Activated CD4-positive, alpha-beta T cell treated with anti-CD3 and anti-CD28 coated beads, Interleukin-2, amount 10 ng/mL, durations not matched to agents 24 days and 14 days (primary cell): Measurements from ENCODE around the gene DCP2. TPM values are rescaled to one million over a fixed set of nuclear protein-coding genes. Genes with fewer than 3 reads are reported as not detected.
"Not testable (repeated sequence)": the region's sequence is repeated elsewhere in the genome, so short reads cannot be mapped to it uniquely, and the experiment has no call there.

Experiments
- DNase-seq: peaks from one replicate; pipeline ENCODE4 v3.0.0; 2022
- H3K27ac Mint-ChIP-seq: one replicate; pipeline ENCODE4 v1.8.0; 2022; ENCODE audit warnings: mild to moderate bottlenecking, mixed read lengths
- H3K27me3 Mint-ChIP-seq: one replicate; pipeline ENCODE4 v1.8.0; 2022; ENCODE audit warnings: mixed read lengths
- H3K36me3 Mint-ChIP-seq: one replicate; pipeline ENCODE4 v1.8.0; 2022; ENCODE audit warnings: low read depth, mild to moderate bottlenecking, mixed read lengths
- H3K4me1 Mint-ChIP-seq: one replicate; pipeline ENCODE4 v1.8.0; 2021; ENCODE audit warnings: mixed read lengths
- H3K4me3 Mint-ChIP-seq: one replicate; pipeline ENCODE4 v1.8.0; 2022; ENCODE audit warnings: mild to moderate bottlenecking, moderate library complexity, mixed read lengths
- H3K9me3 Mint-ChIP-seq: one replicate; pipeline ENCODE4 v1.8.0; 2021; ENCODE audit warnings: mixed read lengths
- intact Hi-C: fragments of 100-400 bp; cut with micrococcal nuclease; formaldehyde crosslinking; loops from one replicate; pipeline ENCODE4 v1.15.1; 2023
- total RNA-seq: library from RNA; stranded (reverse); gene quantifications from 2 replicates; pipeline ENCODE4 v1.2.3, GENCODE V29; 2022

Gene DCP2
- total RNA-seq, 1 donor from 2014 or later, result 73.6 TPM

GRCh38 chr5:112957036-112957808, 19.4 kb upstream of the DCP2 start:
- no peak for DNase-seq
- Mint-ChIP-seq H3K4me3 (no peak overlapping the region), H3K36me3 (no peaks in the 10 kb centered on the region), H3K9me3 (no peaks in the 10 kb centered on the region), H3K4me1 (peaks cover 18% of the 10 kb centered on the region), H3K27ac (no peak overlapping the region), H3K27me3 (peaks cover 9% of the 10 kb centered on the region)
- intact Hi-C loops, result no loop called here

GRCh38 chr5:112958093-112959088, 18.2 kb upstream of the DCP2 start:
- no peak for DNase-seq

DNA sequence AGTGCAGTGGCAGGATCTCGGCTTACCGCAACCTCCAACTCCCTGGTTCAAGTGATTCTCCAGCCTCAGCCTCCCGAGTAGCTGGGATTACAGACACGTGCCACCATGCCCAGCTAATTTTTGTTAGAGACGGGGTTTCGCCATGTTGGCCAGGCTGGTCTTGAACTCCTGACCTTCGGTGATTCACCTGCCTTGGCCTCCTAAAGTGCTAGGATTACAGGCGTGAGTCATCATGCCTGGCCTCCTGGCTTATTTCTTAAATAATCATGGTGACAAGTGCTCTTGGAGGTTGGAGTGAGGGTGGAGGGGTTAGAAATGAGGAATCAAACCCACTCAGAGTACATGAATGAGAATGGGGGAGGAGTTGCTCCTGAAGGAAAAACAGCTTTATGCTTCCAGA, 16.7 kb upstream of the DCP2 start:
- not testable (repeated sequence) for DNase-seq, H3K4me3 Mint-ChIP-seq, H3K36me3 Mint-ChIP-seq, H3K9me3 Mint-ChIP-seq, H3K27me3 Mint-ChIP-seq, H3K27ac Mint-ChIP-seq
- peaks cover 31% of the 10 kb centered on the region for H3K4me1 Mint-ChIP-seq
- intact Hi-C loops, result loop anchor here (5.0 kb wide), 1 partner anchor 253 kb away; no protein-coding TSS in a partner anchor

More at GRCh38 chr5:112958093-112959088, 18.2 kb upstream of the DCP2 start:
- peak overlapping the region; percentile 57 for H3K27ac Mint-ChIP-seq
- intact Hi-C loops, result no loop called here
- H3K4me3 Mint-ChIP-seq, result no peak overlapping the region
- H3K27me3 Mint-ChIP-seq, result peaks cover 6% of the 10 kb centered on the region
- no peaks in the 10 kb centered on the region for H3K36me3 Mint-ChIP-seq
- H3K9me3 Mint-ChIP-seq, result no peaks in the 10 kb centered on the region
- H3K4me1 Mint-ChIP-seq, result peaks cover 26% of the 10 kb centered on the region

DNA sequence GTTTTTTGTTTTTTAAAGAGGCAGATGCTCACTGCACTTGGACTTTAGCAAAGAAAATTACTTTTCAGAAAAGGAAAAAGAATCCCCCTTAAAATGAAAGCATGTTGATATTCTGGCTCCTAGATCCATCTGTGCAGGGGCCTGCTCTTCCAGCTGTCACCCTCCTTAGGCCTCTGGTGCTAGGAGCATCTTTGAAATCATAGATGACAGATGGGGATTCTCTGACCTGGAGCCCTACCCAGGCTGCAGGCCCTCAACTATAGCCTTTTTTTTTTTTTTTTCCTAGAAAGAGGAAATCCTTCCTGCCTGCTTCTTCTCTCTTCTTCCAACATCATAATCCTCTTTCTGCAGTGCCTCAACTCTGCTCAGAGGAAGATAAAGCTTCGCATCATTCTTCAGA, 16.3 kb upstream of the DCP2 start:
- no peak overlapping the region for H3K4me3 Mint-ChIP-seq
- peak overlapping the region; percentile 42 for H3K27ac Mint-ChIP-seq

DNA sequence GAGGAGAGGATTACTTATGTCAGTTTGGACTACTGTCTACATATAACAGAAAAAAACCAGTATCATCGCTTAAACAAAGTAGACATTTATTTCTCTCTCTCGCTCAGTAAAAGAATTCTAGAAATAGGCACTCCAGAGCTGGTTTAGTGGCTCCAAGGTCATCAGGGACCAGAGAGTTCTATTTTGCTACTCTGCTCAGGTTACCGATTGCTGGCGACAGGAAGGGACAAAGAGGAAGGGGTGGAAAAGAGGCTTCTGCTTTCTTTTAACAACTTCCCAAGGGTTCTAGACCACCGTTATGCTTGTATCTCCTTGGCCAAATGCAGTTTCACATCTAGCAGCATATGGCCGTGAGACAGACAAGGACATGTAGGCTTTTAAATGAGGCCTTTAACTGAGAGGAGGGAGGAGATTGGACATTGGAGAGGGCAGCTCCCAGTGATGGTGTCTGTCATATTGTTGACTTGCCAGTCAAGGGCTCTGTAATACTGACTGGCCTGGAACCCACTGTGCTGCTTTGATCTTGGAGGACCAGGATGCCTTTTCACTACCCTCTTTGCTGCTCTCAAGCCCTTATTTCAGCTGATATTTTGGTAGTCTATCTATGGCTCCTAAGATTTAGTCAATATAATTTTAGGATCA, 15.6 kb upstream of the DCP2 start:
- no peaks in the 10 kb centered on the region for H3K36me3 Mint-ChIP-seq
- DNase-seq, result no peak
- no peak overlapping the region for H3K27ac Mint-ChIP-seq
- H3K9me3 Mint-ChIP-seq, result no peaks in the 10 kb centered on the region
- H3K27me3 Mint-ChIP-seq, result peaks cover 2% of the 10 kb centered on the region
- peaks cover 36% of the 10 kb centered on the region for H3K4me1 Mint-ChIP-seq
- intact Hi-C loops, result loop anchor here (5.0 kb wide), 1 partner anchor 254 kb away; no protein-coding TSS in a partner anchor
- H3K4me3 Mint-ChIP-seq, result no peak overlapping the region

More for the DNA sequence above, 16.3 kb upstream of the DCP2 start:
- intact Hi-C loops, result loop anchor here (5.0 kb wide), 1 partner anchor 253 kb away; no protein-coding TSS in a partner anchor
- Mint-ChIP-seq H3K27me3 (peaks cover 2% of the 10 kb centered on the region), H3K36me3 (no peaks in the 10 kb centered on the region), H3K9me3 (no peaks in the 10 kb centered on the region), H3K4me1 (peaks cover 33% of the 10 kb centered on the region)
- DNase-seq, result no peak

DNA sequence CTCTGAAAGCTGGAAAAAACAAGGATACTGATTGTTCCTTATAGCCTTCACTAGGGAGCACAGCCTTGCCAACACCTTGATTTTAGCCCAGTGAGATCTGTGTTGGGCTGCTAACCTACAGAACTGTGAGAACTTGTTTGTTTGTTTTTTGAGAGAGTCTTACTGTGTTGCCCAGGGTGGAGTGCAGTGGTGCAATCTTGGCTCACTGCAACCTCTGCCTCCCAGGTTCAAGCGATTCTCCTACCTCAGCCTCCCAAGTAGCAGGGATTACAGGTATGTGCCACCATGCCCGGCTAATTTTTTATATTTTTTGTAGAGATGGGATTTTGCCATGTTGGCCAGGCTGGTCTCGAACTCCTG, 13.2 kb upstream of the DCP2 start:
- not testable (repeated sequence) for H3K4me3 Mint-ChIP-seq, H3K9me3 Mint-ChIP-seq, H3K27me3 Mint-ChIP-seq, H3K36me3 Mint-ChIP-seq, DNase-seq
- intact Hi-C loops, result loop anchor here (1.0 to 5.0 kb wide), 3 partner anchors 41 to 256 kb away; partner anchors contain the start of gene REEP5
- Mint-ChIP-seq H3K4me1 (peaks cover 34% of the 10 kb centered on the region), H3K27ac (peak overlapping the region; percentile 88)

DNA sequence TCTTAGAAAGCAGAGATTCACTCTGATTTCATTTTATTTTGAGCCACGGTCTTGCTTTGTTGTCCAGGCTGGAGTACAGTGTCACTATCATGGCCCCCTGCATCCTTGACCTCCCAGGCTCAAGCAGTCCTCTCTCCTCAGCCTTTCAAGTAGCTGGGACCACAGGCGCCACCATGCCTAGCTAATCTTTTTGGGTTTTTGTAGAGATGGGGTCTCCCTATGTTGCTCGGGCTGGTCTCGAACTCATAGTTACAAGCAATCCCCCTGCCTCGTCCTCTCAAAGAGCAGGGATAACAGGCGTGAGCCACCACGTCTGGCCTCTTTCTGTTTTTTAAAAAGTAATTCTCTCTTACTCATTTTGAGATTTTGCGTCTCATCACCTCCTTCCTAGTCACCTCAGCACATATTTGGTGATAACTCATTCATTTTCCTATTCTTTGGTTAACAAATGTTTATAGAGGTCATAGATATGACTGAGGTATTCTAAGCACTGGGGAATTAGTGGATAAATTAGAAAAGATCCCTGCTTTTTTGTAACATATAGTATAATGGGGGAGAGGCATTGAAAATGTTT, 10.8 kb upstream of the DCP2 start:
- Mint-ChIP-seq H3K27ac (peak overlapping the region; percentile 64), H3K9me3 (no peaks in the 10 kb centered on the region), H3K4me3 (no peak overlapping the region), H3K36me3 (no peaks in the 10 kb centered on the region), H3K4me1 (peaks cover 26% of the 10 kb centered on the region), H3K27me3 (no peaks in the 10 kb centered on the region)
- no peak for DNase-seq
- intact Hi-C loops, result no loop called here

- intact Hi-C loops, result no loop called here
- H3K9me3 Mint-ChIP-seq, result no peaks in the 10 kb centered on the region
- H3K27ac Mint-ChIP-seq, result no peak overlapping the region
- no peak for DNase-seq
- no peak overlapping the region for H3K4me3 Mint-ChIP-seq
- peaks cover 26% of the 10 kb centered on the region for H3K4me1 Mint-ChIP-seq
- no peaks in the 10 kb centered on the region for H3K36me3 Mint-ChIP-seq
- H3K27me3 Mint-ChIP-seq, result no peaks in the 10 kb centered on the region
Measured at GRCh38 chr5:112967520-112968083, 9.0 kb upstream of the DCP2 start.

DNA sequence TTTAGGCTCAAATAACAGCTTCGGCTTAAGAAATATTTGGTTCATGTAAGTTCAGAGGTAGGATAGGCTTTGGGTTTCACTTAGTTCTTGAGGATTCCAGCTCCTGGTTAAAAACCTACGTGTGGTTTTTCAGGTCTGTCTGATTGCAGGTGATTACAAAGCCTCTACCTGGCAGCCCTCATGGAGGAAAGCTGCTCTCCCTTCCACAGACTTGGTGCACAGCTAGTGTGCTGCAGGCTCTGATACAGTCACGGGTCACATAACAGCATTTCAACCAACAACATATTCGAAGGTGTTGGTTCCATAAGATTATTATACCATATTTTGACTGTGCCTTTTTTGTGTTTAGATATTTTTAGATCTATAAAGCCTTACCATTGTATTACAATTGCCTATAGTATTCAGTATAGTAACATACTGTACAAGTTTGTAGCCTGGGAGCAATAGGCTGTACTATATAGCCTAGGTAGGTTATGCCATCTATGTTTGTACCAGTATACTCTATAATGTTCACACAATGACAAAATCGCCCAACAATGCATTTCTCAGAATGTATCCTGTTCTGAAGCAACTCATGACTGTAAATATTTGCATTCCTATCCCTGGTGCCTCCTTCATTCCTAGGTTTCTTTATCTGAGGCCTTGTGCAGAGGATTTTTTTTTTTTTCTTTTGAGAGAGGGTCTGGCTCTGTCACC, 8.0 kb upstream of the DCP2 start:
- Mint-ChIP-seq H3K4me1 (peaks cover 17% of the 10 kb centered on the region), H3K36me3 (no peaks in the 10 kb centered on the region), H3K27ac (no peak overlapping the region), H3K4me3 (no peak overlapping the region), H3K9me3 (no peaks in the 10 kb centered on the region), H3K27me3 (no peaks in the 10 kb centered on the region)
- no peak for DNase-seq
- intact Hi-C loops, result no loop called here

DNA sequence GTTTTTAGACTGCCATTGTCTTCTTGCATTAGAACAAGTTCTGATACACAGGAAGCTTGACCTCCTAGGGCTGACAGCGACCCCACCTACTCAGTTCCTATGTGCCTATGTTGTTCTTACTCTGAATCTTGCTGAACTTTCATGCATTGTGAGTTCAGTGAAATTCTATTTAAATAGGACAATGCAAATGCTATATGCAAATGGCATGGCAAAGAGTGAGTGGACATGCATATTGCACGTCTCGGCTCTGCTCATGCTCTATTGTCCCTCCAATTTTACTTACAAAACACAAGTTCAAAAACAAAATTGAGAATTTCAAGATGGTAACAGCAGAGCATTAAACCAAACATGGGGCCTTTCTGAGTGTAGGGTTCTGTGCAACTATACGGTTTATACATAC, 5.3 kb upstream of the DCP2 start:
- intact Hi-C loops, result no loop called here
- Mint-ChIP-seq H3K27me3 (no peaks in the 10 kb centered on the region), H3K4me1 (peaks cover 17% of the 10 kb centered on the region)

GRCh38 chr5:112973036-112973435, 3.6 kb upstream of the DCP2 start:
- Mint-ChIP-seq H3K4me1 (peaks cover 22% of the 10 kb centered on the region), H3K9me3 (no peaks in the 10 kb centered on the region), H3K4me3 (no peak overlapping the region), H3K27me3 (no peaks in the 10 kb centered on the region), H3K36me3 (peaks cover 5% of the 10 kb centered on the region), H3K27ac (no peak overlapping the region)
- intact Hi-C loops, result no loop called here
- DNase-seq, result no peak

More for the DNA sequence above, 5.3 kb upstream of the DCP2 start:
- H3K9me3 Mint-ChIP-seq, result no peaks in the 10 kb centered on the region
- H3K4me3 Mint-ChIP-seq, result no peak overlapping the region
- no peak overlapping the region for H3K27ac Mint-ChIP-seq
- no peaks in the 10 kb centered on the region for H3K36me3 Mint-ChIP-seq
- DNase-seq, result no peak

DNA sequence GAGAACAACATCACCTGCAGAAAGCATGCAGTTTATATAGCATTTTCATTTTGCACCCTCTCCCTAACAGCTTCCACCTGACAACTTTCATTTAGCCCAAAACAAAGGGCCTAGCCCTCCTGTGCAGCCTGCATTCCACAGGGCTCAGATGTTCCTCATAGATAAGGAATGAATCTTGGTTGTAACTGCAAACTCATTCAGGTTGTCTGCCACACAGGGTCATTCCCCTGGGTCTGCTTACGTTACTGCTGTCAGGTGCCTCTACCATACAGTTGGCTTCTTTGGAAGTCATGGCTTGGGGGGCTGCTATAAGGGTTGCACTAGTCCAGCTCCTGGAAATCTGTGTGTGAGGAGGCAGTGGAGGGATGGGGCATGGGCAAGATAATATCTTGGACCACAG, 2.7 kb upstream of the DCP2 start:
- intact Hi-C loops, result no loop called here
- Mint-ChIP-seq H3K9me3 (no peaks in the 10 kb centered on the region), H3K4me3 (no peak overlapping the region)

More for the DNA sequence above, 2.7 kb upstream of the DCP2 start:
- Mint-ChIP-seq H3K36me3 (peaks cover 9% of the 10 kb centered on the region), H3K27me3 (no peaks in the 10 kb centered on the region), H3K4me1 (peaks cover 27% of the 10 kb centered on the region), H3K27ac (no peak overlapping the region)
- DNase-seq, result no peak
